OCI-M1 (cell line): ENCODE data around the gene GAST.

Experiments used
- DNase-seq: peaks from one replicate; lab custom pipeline; 2025; lab: John Stamatoyannopoulos, UW

Gene GAST

GRCh38 chr17:41707803-41708669 is 4.1 kb upstream of the GAST start:
- no peak for DNase-seq

DNA sequence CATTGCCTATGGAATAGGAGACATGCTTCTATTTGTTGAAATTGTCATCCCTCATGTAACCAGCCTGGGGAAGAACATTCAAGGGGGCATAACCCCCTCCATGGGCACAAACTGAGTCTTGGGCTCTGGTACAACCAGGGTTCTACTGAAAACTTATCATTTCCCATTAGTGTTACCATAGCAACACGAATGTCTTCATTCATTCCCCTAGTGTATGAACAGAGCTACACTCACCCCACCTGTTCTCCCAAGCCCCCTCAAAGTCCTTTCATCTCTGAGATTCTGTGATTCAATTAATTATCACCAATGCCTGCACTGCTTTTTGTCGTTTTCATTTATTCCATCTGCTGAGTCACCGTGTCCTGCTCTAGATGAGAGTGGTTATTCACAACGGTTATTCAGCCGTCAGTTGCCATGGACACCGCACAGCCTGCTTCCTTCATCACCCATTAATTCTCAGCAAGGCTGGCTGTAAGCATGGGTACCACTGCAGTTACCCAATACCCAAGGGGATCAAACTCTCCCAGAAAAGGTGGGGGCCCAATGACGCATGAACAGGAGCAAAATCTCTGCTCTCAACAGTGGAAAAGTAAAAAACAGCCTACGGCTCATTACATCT is 1.6 kb upstream of the GAST start:
- DNase-seq = peak; percentile 22

DNA sequence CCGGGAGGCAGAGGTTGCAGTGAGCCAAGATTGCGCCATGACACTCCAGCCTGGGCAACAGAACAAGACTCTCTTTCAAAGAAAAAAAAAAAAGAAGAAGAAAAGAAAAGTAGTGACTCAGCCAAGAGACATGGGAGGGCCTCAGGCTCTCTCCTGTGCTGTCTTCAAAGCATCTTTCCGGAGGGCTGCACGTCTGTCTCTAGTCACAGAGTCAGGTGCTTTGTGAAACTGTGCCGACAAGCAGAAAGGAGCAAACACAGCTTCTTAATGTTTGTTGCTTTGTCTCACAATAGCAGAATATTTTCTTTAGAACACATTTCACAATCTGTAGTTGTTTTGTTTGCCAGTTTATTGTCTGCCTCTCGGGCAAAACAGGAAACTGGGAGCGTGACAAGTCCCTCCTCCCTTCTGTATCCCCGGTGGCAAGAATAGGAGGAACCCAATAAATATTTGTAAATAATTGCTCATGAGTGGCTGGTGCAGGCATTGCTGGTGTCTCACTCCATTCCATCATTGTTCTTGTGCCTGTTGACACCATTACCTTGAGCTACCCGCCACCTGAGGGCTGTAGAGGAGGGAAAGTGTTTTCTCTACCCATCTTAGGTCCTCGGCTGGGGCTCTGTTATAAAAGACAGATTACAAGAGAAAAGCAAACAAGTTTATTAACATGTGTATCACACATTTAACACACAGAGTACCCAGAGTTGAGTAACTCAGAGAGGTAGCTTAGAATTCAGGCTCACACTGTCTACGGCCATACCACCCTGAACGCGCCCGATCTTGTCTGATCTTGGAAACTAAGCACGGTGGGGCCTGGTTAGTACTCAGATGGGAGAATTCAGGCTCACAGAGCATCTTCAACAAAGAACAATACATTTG is 5.5 kb downstream of the GAST start:
- no peak for DNase-seq

DNA sequence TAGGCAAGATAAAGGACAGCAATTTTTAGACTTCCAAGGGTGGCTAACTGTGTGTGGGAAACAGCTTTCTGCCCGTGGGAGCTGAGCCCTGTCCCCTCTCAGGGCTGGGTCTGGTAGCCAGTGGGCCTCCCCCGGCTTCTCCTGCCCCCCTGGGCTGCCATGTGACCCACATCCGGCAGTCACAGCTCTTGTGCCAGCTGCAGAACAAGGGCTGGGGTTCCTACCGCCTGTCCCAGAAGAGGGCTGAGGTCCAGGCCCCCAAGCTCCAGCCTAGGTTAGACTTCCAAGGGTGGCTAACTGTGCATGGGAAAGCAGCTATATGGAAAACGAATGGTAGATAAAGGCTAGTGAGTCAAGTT is 6.1 kb downstream of the GAST start:
- no peak for DNase-seq

GRCh38 chr17:41722231-41722630 is 10.1 kb downstream of the GAST start:
- no peak for DNase-seq

DNA sequence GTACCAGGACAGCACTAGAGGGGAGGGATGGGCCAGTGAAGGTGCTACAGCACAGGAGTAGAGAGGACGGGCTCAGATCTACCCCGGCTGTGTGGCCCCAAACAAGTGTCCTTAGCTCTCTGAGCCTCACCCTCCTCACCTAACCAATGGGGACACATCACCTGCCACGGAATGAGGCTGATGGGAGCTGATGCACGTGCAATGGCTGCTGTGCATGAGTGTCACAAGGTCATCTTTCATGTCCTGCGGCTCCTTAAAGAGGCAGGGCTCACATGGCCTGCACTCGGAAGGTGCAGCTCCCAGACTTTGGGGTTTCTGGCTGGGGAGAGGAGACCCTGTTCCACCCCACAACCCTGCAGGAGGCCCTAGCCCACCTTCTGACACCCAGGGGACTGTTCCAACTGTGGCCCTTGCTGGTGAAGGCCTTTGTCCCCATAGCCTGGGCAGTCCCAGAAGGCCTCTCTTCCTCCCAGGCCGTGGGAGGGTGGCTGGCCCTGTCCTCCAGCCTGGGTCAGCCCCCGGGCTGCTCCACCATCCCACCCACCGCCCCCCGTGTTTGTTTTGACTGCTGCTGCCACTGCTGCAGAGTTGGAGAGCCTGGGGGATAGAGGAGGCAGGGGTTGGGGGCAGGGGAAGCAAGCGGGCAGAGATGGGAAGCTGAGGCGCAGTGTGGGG is 11.8 kb downstream of the GAST start:
- DNase-seq = no peak

DNA sequence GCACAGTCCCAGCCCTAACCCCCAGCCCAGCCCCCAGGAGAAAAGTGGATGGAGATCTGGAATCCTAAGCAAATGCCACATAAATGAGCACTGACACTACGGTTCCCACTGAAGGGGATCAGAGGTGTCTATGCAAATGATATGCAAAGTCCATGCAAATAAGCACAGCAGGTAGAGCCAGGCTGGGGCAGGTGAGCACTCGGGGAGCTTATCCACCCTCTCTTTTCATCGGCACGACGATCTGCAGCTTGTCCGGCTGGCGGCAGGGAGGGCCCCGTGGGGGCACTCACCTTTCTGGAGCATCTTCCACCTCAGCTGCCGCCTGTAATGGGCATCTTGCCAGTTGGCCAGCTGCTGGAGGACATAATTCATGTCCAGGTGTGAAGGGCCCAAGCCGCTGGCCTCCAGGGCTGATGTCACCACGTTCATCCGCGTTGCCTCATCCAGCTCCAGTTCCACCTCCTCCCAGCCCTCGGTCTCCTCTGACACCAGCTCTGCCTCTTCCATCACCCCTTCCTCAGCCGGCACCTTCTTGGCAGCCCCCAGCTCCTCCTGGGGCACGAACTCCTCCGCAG is 12.4 kb downstream of the GAST start:
- DNase-seq = no peak

DNA sequence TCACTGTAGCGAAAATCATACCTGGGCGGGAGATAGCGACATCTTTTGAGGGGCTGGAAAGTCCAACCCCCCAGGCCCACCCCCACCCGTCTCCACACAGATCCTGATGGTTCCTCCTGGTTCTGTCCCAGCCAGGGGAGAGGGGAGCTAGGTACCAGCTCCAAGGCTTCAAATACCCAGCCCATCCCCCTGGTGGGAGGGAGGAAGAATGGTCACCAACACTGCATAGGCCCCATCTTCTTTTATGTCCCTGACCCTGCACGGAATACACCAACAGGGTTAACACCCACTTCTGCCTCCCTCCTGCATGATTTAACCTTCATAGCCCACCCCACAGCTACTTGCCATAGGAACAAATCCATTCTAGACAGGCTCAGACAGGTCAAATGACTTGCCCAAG is 13.0 kb downstream of the GAST start:
- no peak for DNase-seq

DNA sequence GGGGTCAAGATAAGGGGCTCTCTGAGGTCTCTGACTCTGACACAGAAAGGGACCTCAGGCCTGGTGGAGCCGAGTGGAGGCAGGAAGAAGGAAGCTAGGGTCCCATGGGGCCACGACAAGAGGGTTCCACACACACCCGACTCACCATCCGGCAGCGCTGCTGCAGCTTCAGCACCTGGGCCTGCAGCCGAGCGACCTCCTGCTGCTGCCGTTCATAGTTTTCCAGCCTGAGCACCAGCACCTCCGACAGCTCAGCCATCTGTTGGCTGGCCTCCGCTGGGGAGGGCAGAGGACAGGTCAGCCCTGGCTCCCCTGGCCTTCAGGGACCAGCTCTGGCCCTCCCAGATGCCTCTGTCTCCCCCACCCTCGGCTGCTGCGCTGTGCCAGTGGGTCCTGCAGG is 15.9 kb downstream of the GAST start:
- no peak for DNase-seq

DNA sequence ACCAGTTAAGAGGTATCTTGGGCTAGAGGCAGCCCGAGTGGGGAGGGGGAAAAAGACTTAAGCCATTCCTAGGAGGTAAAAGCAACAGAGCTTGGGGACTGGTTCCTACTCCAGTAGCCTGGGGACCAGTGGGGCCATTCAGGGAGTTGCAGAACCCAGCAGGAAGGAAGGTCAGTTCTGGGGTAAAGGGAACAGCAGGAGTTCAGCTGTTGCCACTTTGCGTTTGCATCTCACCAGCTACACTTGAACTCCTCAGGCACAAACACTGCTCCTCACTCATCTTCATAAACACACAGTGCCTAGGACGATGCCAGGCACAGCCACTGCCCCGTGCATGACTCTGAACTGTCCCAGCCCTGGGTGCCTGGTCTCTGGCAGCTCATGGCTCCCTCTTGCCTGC is 18.3 kb downstream of the GAST start:
- DNase-seq = no peak

GRCh38 chr17:41731836-41732235 is 19.7 kb downstream of the GAST start:
- DNase-seq = no peak

DNA sequence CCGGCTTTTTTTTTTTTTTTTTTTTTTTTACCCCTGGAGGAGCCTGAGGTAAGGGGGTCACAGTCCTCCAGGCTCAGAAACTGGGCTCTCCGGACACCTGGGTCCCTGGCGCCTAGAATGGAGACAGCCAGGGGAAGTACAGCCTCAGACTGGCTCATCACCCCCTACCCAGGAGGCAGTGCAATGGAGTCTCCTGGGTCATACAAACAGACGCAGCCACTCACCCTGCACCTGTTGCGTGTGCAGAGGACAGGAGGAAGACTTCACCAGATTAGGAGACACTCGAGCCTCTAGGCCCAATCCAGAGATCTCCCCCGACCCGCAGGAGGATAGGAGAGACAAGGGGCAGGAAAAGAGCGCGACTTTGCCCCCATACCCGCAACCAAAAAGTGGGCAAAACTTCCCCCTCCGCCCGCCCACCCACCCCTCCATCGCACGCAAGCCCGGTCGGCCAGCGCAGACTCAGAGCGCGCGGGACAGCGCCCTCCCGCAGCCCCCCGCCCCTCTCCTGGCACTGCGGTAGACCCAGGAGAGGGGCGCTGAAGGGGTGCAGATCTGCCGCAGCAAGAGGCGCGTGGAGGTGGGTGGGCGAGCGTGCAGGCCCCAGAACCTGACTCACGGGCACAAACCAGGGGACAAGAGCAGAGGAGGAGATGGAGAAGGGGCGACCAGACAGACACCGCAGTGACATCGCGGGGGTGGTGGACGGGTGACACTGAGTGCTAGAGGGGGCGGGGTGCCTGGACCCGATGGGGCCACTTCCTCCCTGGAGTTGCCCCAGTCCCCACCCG is 21.4 kb downstream of the GAST start:
- no peak for DNase-seq

GRCh38 chr17:41734139-41734948 is 22.2 kb downstream of the GAST start, which contains the start of gene HAP1:
Gene HAP1 (minus strand): TSS chr17:41734643. CDS start chr17:41734634, 9 bp downstream.
- no peak for DNase-seq

- no peak for DNase-seq
Measured at GRCh38 chr17:41734949-41735313, 22.8 kb downstream of the GAST start.

DNA sequence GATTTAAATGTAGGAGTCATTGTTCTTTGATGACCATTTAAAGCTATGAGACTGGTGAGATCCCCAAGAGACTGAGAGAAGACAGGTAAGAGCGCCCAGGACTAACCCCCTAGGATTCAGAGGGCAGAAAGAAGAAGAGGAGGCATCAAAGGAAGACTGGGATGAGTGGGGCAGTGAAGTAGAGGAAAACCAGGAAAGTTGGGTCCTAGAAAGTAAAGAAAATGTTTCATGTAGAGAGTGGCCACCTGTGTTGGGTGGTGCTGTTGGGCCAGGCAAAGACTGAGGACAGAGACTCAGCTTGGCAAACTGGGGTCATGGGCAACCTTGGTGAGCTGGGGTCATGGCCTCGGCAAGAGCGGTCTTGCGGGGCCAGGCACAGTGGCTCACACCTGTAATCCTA is 23.6 kb downstream of the GAST start:
- no peak for DNase-seq

GRCh38 chr17:41736983-41737679 is 25.0 kb downstream of the GAST start:
- no peak for DNase-seq

- no peak for DNase-seq
Measured at GRCh38 chr17:41737680-41738023, 25.5 kb downstream of the GAST start.

DNA sequence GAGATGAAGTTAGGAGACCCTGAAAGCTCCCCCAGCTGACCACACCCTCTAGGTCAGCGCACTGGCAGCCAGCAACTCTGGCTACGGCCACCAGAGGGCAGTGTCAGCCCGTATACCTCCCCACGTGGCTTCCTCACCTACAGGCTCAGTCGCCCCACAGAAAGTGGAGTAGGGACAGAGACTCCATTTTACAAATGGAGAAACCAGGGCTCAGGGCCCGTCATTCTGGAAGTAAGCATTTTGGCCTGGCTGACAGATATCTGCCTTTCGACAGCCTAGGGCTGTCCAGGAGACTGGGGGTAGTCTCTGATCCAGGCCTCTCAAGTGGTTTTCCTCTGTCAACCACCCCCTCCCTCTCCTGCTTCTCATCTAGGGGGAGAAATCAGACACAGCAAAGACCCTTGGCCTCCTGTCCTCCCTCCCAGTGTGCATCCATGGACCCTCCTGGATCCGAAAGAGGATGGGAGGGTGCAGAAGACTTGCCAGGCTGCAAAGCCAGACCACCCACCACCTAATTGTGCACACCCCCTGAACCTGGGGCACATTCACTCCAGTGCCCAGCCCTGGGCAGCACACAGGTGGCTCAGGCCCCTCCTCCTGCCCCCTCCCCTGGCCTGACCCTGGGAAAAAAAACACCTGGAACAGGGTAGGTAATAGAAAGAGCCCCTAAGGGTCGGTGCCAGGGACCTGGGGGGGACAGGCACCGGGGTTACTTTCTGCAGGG is 26.1 kb downstream of the GAST start:
- peak; percentile 92 for DNase-seq

DNA sequence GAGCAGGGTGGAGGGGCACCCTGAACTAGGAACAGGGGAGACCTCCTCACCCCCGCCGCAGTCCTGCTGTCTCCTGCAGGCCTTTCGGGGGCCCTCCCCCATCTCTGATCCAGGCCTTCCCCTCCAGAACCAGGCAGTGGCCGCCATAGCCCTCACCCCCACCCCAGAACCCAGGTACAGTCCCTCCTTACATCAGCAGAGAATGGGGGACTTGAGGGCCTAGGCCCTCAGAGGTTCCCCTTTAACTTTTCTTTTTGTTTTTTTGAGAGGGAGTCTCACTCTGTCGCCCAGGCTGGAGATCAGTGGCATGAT is 26.6 kb downstream of the GAST start:
- no peak for DNase-seq
